Small intestine (tissue), 7 donors: ENCODE measurements around the gene TBX15. TPM values are rescaled to one million over a fixed set of nuclear protein-coding genes. Genes with fewer than 3 reads are reported as not detected.

Experiments used
- DNase-seq, 2 donors: peaks; one replicate each; pipeline versions ENCODE4 v3.0.0 to v3.0.0-alpha.2; 2013
- FAIRE-seq: peaks from 2 replicates; lab custom pipeline; 2012; peaks lifted over from hg19 to GRCh38; lab: Jason Lieb, UNC
- H3K27ac ChIP-seq, 3 donors: one replicate each; pipeline ENCODE4 v1.5.1; 2013; ENCODE audit warnings: low read length in 2 of 3, mild to moderate bottlenecking in 2 of 3, control low read depth in 1 of 3, inconsistent platforms in 1 of 3, low read depth in 1 of 3, moderate library complexity in 1 of 3
- H3K27me3 ChIP-seq, 3 donors: one replicate each; pipeline ENCODE4 v1.6.1; 2013; ENCODE audit warnings: low read length in 3 of 3, inconsistent platforms in 1 of 3; ENCODE audit not compliant: control insufficient read depth in 3 of 3, insufficient read depth in 3 of 3
- H3K36me3 ChIP-seq, 3 donors: one replicate each; pipeline ENCODE4 v1.6.1; 2013; ENCODE audit warnings: low read length in 3 of 3, inconsistent platforms in 1 of 3, low read depth in 1 of 3, mild to moderate bottlenecking in 1 of 3, moderate library complexity in 1 of 3; ENCODE audit not compliant: control insufficient read depth in 3 of 3, insufficient read depth in 2 of 3
- H3K4me1 ChIP-seq, 3 donors: one replicate each; pipeline ENCODE4 v1.6.1; 2013; ENCODE audit warnings: low read length in 2 of 3, inconsistent platforms in 1 of 3, low read depth in 1 of 3, mild to moderate bottlenecking in 1 of 3, moderate library complexity in 1 of 3; ENCODE audit not compliant: control insufficient read depth in 3 of 3, insufficient read depth in 2 of 3
- H3K4me3 ChIP-seq, 3 donors: one replicate each; pipeline ENCODE4 v1.5.1; 2013; ENCODE audit warnings: low read length in 3 of 3, control low read depth in 1 of 3, inconsistent platforms in 1 of 3, low read depth in 1 of 3, mild to moderate bottlenecking in 1 of 3, moderate library complexity in 1 of 3
- H3K9me3 ChIP-seq, 2 donors: one replicate each; pipeline ENCODE4 v1.6.1; 2013; ENCODE audit warnings: low read depth in 1 of 2, low read length in 1 of 2; ENCODE audit not compliant: control insufficient read depth in 2 of 2, insufficient read depth in 1 of 2
- WGBS, 3 donors: extraction: QIAGEN DNeasy Blood & Tissue Kit; methylation state at CpG; one replicate each; pipeline ENCODE4 v1.1.7; 2013; 5-methylcytosine and 5-hydroxymethylcytosine counted together
- polyA plus RNA-seq, 4 donors: library from polyadenylated mRNA; stranded (reverse) in 3 of 4; unstranded in 1 of 4; fragments of 200-250 nt in 3 of 4; fragments of 120-200 nt in 1 of 4; gene quantifications; one replicate each; pipeline versions ENCODE4 v1.2.1 to v1.2.3, GENCODE V29; 2013
- donor health status: healthy with polysubstance abuse.
- donor health status: control.
- donor health status: control.
- donor health status: Bipolar disorder and iron deficiency.
- donor health status: healthy.

The TBX15 gene
- polyA plus RNA-seq, 4 donors = 0.09 to 0.18 TPM; not detected in 2

GRCh38 chr1:118978914-118979701, 9.0 kb downstream of the TBX15 start:
- H3K36me3 ChIP-seq = no peaks in the 10 kb centered on the region
- DNase-seq = no peak
- WGBS, 3 donors = 7 to 14% (median 12%) methylated on average over 23 of the region's 23 CpGs
- H3K27ac ChIP-seq = no peak overlapping the region
- H3K9me3 ChIP-seq = peaks cover 0 to 6% of the 10 kb centered on the region in 2 donors
- no peak for FAIRE-seq
- peaks cover 0 to 13% (median 4%) of the 10 kb centered on the region in 3 donors for H3K4me1 ChIP-seq
- peaks cover 6 to 91% (median 47%) of the 10 kb centered on the region in 3 donors for H3K27me3 ChIP-seq
- no peak overlapping the region for H3K4me3 ChIP-seq

GRCh38 chr1:118977600-118977999, 10.5 kb downstream of the TBX15 start:
- Histone ChIP-seq H3K27ac (no peak overlapping the region), H3K27me3 (peaks cover under 1 to 90% (median 38%) of the 10 kb centered on the region in 3 donors), H3K4me1 (peaks cover 0 to 6% (median 4%) of the 10 kb centered on the region in 3 donors), H3K4me3 (no peak overlapping the region), H3K36me3 (no peaks in the 10 kb centered on the region), H3K9me3 (no peaks in the 10 kb centered on the region)
- FAIRE-seq (no peak), DNase-seq (no peak)
- 52 to 61% (median 53%) methylated on average over 2 of the region's 2 CpGs for WGBS, 3 donors

- FAIRE-seq = no peak
- H3K36me3 ChIP-seq = no peaks in the 10 kb centered on the region
- peaks cover 0 to 6% (median 4%) of the 10 kb centered on the region in 3 donors for H3K4me1 ChIP-seq
- H3K27me3 ChIP-seq = peaks cover 0 to 75% (median 32%) of the 10 kb centered on the region in 3 donors
- no peaks in the 10 kb centered on the region for H3K9me3 ChIP-seq
- no peak overlapping the region for H3K4me3 ChIP-seq
- 30 to 48% (median 41%) methylated on average over 4 of the region's 4 CpGs for WGBS, 3 donors
- no peak overlapping the region for H3K27ac ChIP-seq
- no peak for DNase-seq
Observed at GRCh38 chr1:118974661-118975060, 13.5 kb downstream of the TBX15 start.

GRCh38 chr1:118973531-118974137, 14.5 kb downstream of the TBX15 start:
- Histone ChIP-seq H3K9me3 (no peaks in the 10 kb centered on the region), H3K27ac (no peak overlapping the region), H3K27me3 (peaks cover 0 to 66% (median 24%) of the 10 kb centered on the region in 3 donors), H3K4me3 (no peak overlapping the region), H3K36me3 (no peaks in the 10 kb centered on the region), H3K4me1 (no peaks in the 10 kb centered on the region)
- FAIRE-seq = no peak
- no peak for DNase-seq
- WGBS, 3 donors = 70 to 77% (median 72%) methylated on average over 5 of the region's 5 CpGs

DNA sequence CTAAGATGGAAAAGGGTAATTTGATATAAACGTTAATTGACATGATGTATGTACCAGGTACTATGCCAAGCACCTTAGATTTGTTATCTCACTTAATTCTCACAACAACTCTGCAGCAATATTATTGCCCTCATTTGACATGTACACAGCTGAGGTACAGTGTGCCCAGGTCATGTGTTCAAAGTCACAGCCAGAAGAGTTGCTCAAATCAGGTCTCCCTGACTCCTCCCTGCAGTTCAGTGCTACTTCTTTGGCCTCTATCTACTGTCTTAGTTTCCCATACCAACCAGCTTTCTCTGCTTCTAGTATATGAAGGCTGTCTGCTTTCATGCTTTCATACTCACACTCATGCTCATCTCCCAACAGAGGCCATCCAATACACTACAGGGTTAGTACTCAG, 15.1 kb downstream of the TBX15 start:
- no peak overlapping the region for H3K27ac ChIP-seq

DNA sequence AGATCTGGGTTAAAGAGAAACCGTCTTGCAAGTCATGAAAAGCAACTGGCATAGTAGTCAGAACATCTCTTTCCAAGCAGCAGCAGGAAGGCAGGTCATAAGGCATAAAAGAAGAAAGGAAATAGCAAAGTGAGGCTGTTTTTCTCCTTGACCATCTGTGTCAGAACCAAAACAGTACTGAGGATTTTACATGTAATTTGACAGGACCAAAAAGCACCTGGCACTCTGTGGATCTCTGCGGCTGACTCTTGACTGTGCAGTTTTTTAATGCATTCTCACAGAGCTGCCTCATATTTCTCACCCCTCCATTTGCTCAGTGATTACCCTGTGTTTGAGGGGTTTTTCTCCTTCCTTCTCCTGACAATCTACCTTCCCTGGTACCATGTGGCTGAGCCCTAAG, 17.7 kb downstream of the TBX15 start:
- H3K36me3 ChIP-seq = no peaks in the 10 kb centered on the region
- H3K27me3 ChIP-seq = peaks cover 0 to 35% (median 9%) of the 10 kb centered on the region in 3 donors
- H3K4me3 ChIP-seq = no peak overlapping the region
- WGBS, 3 donors = 60 to 78% (median 71%) methylated on average over 2 of the region's 2 CpGs
- DNase-seq = no peak
- no peaks in the 10 kb centered on the region for H3K9me3 ChIP-seq
- H3K27ac ChIP-seq = no peak overlapping the region
- H3K4me1 ChIP-seq = no peaks in the 10 kb centered on the region
- no peak for FAIRE-seq

More for the DNA sequence above, 15.1 kb downstream of the TBX15 start:
- Histone ChIP-seq H3K4me3 (no peak overlapping the region), H3K36me3 (no peaks in the 10 kb centered on the region), H3K27me3 (peaks cover 0 to 61% (median 22%) of the 10 kb centered on the region in 3 donors), H3K9me3 (no peaks in the 10 kb centered on the region), H3K4me1 (no peaks in the 10 kb centered on the region)
- DNase-seq (no peak), FAIRE-seq (no peak)
- 71 to 93% (median 86%) methylated on average over 1 of the region's 1 CpG for WGBS, 3 donors

DNA sequence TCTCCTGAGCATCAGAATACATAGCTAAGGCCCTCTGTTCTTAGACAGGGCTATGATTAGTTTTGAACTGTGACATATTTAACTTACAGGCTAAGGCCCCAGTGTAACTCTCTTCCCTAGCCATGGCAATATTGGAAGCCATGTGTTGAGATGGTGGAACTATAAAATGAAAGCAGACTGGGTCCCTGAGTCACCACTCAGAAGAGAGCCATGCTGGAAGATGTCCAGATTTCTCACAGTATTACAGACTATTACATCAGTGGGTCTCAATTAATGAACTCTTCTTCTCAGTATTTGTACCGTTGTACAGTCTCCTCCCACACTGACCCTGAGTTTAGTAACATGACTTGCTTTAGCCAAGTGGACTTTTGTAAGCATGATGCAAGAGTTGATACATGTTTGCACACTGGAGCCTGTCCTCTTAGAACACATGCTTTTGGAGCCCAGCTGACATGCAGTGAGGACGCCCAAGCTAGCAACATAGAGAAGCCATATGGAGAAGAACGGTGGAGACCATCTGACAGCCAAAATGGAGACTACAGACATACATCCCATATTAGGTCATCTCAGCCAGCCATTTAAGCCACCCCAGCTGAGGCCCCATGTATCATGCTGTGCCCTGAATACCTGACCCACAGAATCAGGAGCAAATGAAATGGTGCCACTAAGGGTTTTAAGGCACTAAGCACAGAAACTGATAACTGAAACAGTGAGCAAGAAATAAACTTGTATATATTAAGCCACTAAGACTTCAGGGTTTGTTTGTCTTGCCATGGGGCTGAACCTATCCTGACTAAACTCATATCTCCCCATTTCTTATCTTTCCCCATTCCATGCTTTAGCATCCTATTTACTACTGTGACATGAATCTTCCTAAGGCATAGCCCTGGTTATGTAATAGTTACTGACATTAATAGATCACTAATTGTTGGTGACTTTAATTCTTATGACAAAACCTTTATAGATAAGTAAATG, 24.4 kb downstream of the TBX15 start:
- FAIRE-seq (no peak), DNase-seq (peak; percentile 27 to 57)

GRCh38 chr1:118963138-118963455, 25.0 kb downstream of the TBX15 start:
- Histone ChIP-seq H3K9me3 (no peaks in the 10 kb centered on the region), H3K27me3 (no peaks in the 10 kb centered on the region), H3K36me3 (no peaks in the 10 kb centered on the region), H3K27ac (no peak overlapping the region), H3K4me3 (no peak overlapping the region), H3K4me1 (peaks cover 3 to 22% (median 4%) of the 10 kb centered on the region in 3 donors)
- no peak for FAIRE-seq
- no peak for DNase-seq
- WGBS, 3 donors = 76 to 84% (median 81%) methylated on average over 2 of the region's 2 CpGs

More for the DNA sequence above, 24.4 kb downstream of the TBX15 start:
- no peaks in the 10 kb centered on the region for H3K9me3 ChIP-seq
- no peaks in the 10 kb centered on the region for H3K27me3 ChIP-seq
- peaks cover 3 to 17% (median 4%) of the 10 kb centered on the region in 3 donors for H3K4me1 ChIP-seq
- no peak overlapping the region for H3K27ac ChIP-seq
- H3K36me3 ChIP-seq = no peaks in the 10 kb centered on the region
- no peak overlapping the region for H3K4me3 ChIP-seq
- 64 to 76% (median 70%) methylated on average over 3 of the region's 3 CpGs for WGBS, 3 donors
